ENCODE measurements around the gene ZFAND2A. TPM values are rescaled to one million over a fixed set of nuclear protein-coding genes. Genes with fewer than 3 reads are reported as not detected.

The ZFAND2A gene
- total and polyA plus RNA-seq, 2 experiments from 2014 or later = 15.3 to 29.2 TPM

GRCh38 chr7:1192171-1192676, 32.2 kb upstream of the ZFAND2A start:
- H3K4me1 Mint-ChIP-seq = no peaks in the 10 kb centered on the region
- H3K9me3 Mint-ChIP-seq = peaks cover 42% of the 10 kb centered on the region
- Histone ChIP-seq H3K79me2 (replicated peaks; ENCODE audit: insufficient read depth) (no peaks in the 10 kb centered on the region), H3F3A (replicated peaks; ENCODE audit: low read depth) (no peaks in the 10 kb centered on the region), H3K4me3 (no peak overlapping the region), H3K4me1 (ENCODE audit: insufficient read depth) (no peaks in the 10 kb centered on the region), H2AFZ (peak overlapping the region; percentile 18; the same call in 1 of the 2 replicates), H3K4me2 (no peak overlapping the region), H3K27me3 (ENCODE audit: insufficient read depth) (no peaks in the 10 kb centered on the region), H3K27ac (ENCODE audit: low read depth) (no peak overlapping the region), H4K20me1 (replicated peaks; ENCODE audit: insufficient read depth) (no peaks in the 10 kb centered on the region), H3K9me2 (ENCODE audit: insufficient read depth) (no peaks in the 10 kb centered on the region), H3K36me3 (ENCODE audit: insufficient read depth) (no peaks in the 10 kb centered on the region)
- H3K4me3 Mint-ChIP-seq = no peak overlapping the region
- peaks cover 26% of the 10 kb centered on the region for H3K27me3 Mint-ChIP-seq (ENCODE audit: insufficient read depth, low read depth, poor library complexity)
- DNase-seq (ENCODE audit: low spot score) (no peak), ATAC-seq (no peak)
- H3K27ac Mint-ChIP-seq = no peak overlapping the region
- no peak for TF ChIP-seq POLR2AphosphoS5 (IDR thresholded peaks at IDR 0.05; ENCODE audit: low read depth)
- TF ChIP-seq ZNF114 (CRISPR knock-in tag; IDR thresholded peaks at IDR 0.05) = no peak
- TF ChIP-seq, protein P1, sequence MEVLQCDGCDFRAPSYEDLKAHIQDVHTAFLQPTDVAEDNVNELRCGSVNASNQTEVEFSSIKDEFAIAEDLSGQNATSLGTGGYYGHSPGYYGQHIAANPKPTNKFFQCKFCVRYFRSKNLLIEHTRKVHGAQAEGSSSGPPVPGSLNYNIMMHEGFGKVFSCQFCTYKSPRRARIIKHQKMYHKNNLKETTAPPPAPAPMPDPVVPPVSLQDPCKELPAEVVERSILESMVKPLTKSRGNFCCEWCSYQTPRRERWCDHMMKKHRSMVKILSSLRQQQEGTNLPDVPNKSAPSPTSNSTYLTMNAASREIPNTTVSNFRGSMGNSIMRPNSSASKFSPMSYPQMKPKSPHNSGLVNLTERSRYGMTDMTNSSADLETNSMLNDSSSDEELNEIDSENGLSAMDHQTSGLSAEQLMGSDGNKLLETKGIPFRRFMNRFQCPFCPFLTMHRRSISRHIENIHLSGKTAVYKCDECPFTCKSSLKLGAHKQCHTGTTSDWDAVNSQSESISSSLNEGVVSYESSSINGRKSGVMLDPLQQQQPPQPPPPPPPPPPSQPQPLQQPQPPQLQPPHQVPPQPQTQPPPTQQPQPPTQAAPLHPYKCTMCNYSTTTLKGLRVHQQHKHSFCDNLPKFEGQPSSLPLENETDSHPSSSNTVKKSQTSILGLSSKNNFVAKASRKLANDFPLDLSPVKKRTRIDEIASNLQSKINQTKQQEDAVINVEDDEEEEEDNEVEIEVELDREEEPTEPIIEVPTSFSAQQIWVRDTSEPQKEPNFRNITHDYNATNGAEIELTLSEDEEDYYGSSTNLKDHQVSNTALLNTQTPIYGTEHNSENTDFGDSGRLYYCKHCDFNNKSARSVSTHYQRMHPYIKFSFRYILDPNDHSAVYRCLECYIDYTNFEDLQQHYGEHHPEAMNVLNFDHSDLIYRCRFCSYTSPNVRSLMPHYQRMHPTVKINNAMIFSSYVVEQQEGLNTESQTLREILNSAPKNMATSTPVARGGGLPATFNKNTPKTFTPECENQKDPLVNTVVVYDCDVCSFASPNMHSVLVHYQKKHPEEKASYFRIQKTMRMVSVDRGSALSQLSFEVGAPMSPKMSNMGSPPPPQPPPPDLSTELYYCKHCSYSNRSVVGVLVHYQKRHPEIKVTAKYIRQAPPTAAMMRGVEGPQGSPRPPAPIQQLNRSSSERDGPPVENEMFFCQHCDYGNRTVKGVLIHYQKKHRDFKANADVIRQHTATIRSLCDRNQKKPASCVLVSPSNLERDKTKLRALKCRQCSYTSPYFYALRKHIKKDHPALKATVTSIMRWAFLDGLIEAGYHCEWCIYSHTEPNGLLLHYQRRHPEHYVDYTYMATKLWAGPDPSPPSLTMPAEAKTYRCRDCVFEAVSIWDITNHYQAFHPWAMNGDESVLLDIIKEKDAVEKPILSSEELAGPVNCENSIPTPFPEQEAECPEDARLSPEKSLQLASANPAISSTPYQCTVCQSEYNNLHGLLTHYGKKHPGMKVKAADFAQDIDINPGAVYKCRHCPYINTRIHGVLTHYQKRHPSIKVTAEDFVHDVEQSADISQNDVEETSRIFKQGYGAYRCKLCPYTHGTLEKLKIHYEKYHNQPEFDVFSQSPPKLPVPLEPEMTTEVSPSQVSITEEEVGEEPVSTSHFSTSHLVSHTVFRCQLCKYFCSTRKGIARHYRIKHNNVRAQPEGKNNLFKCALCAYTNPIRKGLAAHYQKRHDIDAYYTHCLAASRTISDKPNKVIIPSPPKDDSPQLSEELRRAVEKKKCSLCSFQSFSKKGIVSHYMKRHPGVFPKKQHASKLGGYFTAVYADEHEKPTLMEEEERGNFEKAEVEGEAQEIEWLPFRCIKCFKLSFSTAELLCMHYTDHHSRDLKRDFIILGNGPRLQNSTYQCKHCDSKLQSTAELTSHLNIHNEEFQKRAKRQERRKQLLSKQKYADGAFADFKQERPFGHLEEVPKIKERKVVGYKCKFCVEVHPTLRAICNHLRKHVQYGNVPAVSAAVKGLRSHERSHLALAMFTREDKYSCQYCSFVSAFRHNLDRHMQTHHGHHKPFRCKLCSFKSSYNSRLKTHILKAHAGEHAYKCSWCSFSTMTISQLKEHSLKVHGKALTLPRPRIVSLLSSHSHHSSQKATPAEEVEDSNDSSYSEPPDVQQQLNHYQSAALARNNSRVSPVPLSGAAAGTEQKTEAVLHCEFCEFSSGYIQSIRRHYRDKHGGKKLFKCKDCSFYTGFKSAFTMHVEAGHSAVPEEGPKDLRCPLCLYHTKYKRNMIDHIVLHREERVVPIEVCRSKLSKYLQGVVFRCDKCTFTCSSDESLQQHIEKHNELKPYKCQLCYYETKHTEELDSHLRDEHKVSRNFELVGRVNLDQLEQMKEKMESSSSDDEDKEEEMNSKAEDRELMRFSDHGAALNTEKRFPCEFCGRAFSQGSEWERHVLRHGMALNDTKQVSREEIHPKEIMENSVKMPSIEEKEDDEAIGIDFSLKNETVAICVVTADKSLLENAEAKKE (CRISPR knock-in tag; IDR thresholded peaks at IDR 0.05) = no peak
- TF ChIP-seq REST (IDR thresholded peaks at IDR 0.05; ENCODE audit: unreplicated experiment) = no peak
- TF ChIP-seq, protein P2, sequence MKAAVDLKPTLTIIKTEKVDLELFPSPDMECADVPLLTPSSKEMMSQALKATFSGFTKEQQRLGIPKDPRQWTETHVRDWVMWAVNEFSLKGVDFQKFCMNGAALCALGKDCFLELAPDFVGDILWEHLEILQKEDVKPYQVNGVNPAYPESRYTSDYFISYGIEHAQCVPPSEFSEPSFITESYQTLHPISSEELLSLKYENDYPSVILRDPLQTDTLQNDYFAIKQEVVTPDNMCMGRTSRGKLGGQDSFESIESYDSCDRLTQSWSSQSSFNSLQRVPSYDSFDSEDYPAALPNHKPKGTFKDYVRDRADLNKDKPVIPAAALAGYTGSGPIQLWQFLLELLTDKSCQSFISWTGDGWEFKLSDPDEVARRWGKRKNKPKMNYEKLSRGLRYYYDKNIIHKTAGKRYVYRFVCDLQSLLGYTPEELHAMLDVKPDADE (IDR thresholded peaks at IDR 0.05) = no peak
- TF ChIP-seq CREB1 (CRISPR knock-in tag; IDR thresholded peaks at IDR 0.05; ENCODE audit: low read depth) = no peak
- no peak for TF ChIP-seq CTCF (conservative IDR thresholded peaks at IDR 0.05; ENCODE audit: low read depth in 2 of 2)
- no peak for TF ChIP-seq EZH2phosphoT487 (IDR thresholded peaks at IDR 0.05; ENCODE audit: unreplicated experiment)
- no peak for TF ChIP-seq EZH2 (IDR thresholded peaks at IDR 0.05; ENCODE audit: low read depth, unreplicated experiment)
- no peak for TF ChIP-seq JUNB (IDR thresholded peaks at IDR 0.05; ENCODE audit: unreplicated experiment)
- no peak for TF ChIP-seq ZNF331 (CRISPR knock-in tag; IDR thresholded peaks at IDR 0.05; ENCODE audit: low read depth)
- TF ChIP-seq NANOG (IDR thresholded peaks at IDR 0.05; ENCODE audit: borderline replicate concordance) = no peak
- TF ChIP-seq STAT1 (IDR thresholded peaks at IDR 0.05; ENCODE audit: unreplicated experiment) = no peak
- peaks cover 7% of the 10 kb centered on the region; the same call in 2 of the 3 replicates for H3K36me3 Mint-ChIP-seq (ENCODE audit: low read depth)

Data from GM23338 (cell line).